Spinal cord (tissue), 10 donors: ENCODE results near the gene YES1. TPM values are rescaled to one million over a fixed set of nuclear protein-coding genes. Genes with fewer than 3 reads are reported as not detected.

Source experiments
- DNase-seq, 6 donors: peaks; one replicate each; pipeline versions ENCODE4 v3.0.0 to v3.0.0-alpha.2; 2013 to 2015; ENCODE audit warnings: low spot score in 6 of 6, low read depth in 4 of 6
- H3K27ac ChIP-seq: one replicate; pipeline ENCODE4 v1.5.1; 2013; ENCODE audit warnings: low read depth, low read length, control low read depth
- H3K27me3 ChIP-seq: one replicate; pipeline ENCODE4 v1.6.1; 2013; ENCODE audit warnings: low read length; ENCODE audit not compliant: control insufficient read depth, insufficient read depth
- H3K36me3 ChIP-seq: one replicate; pipeline ENCODE4 v1.6.1; 2013; ENCODE audit warnings: low read length; ENCODE audit not compliant: control insufficient read depth, insufficient read depth
- H3K4me1 ChIP-seq: one replicate; pipeline ENCODE4 v1.6.1; 2013; ENCODE audit warnings: low read length; ENCODE audit not compliant: control insufficient read depth, insufficient read depth
- H3K4me3 ChIP-seq: one replicate; pipeline ENCODE4 v1.5.1; 2013; ENCODE audit warnings: low read depth, low read length, control low read depth
- H3K9me3 ChIP-seq: one replicate; pipeline ENCODE4 v1.6.1; 2013; ENCODE audit warnings: low read length; ENCODE audit not compliant: control insufficient read depth, insufficient read depth
- WGBS: methylation state at CpG from one replicate; pipeline ENCODE4 v1.1.5; 2013; ENCODE audit warnings: missing lambda C conversion rate; ENCODE audit not compliant: insufficient coverage; 5-methylcytosine and 5-hydroxymethylcytosine counted together
- polyA plus RNA-seq, 2 donors: library from polyadenylated mRNA; unstranded; fragments of 120-200 nt; gene quantifications; one replicate each; pipeline ENCODE4 v1.2.1, GENCODE V29; 2013; ENCODE audit not compliant: insufficient read length in 2 of 2
- total RNA-seq, 2 donors: library from RNA; depleted of rRNA in 1 of 2; stranded (reverse); fragments of 120-200 nt in 1 of 2; fragments of >200 nt in 1 of 2; gene quantifications; one replicate each; pipeline versions ENCODE4 v1.2.3 to v1.2.4, GENCODE V29; 2013 to 2014
- donor health status: healthy.

The YES1 gene
- total and polyA plus RNA-seq, 4 donors, result 41.7 to 66.6 (median 58.6) TPM

DNA sequence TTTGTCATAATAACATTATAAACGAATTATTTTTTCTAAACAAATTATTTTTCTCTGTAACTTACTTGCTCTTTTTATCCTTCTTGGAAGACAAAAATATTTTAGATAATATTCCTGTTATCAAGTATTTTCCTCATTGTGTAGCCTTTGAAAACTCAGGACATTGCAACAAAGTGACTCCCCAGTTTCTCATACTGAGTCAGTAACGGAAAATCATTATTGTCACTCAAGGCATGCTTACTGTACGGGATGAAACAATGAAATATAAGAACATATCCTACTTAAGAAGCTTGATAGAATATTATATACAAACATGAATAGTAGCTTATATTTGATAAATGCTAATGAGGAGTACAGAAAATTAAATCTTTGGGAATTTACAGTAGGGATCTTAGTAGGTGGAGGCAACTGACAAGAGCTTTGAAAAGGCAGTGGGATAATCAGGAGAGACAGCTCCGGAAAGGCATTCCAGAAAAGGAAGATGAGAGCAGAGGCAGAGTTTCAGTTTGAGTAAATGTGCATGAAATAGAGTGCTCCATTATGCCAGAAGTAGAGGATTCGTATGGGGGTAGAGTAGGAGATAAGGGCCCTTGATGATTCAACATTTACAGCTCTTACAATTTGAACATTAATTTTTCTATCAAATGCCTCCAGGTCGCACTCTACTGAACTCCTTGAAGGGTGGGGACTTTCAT, 14.0 kb upstream of the YES1 start:
- no peak for DNase-seq
- no peaks in the 10 kb centered on the region for H3K36me3 ChIP-seq
- H3K4me3 ChIP-seq, result no peak overlapping the region
- no peaks in the 10 kb centered on the region for H3K4me1 ChIP-seq
- no peak overlapping the region for H3K27ac ChIP-seq
- 80% methylated on average over 1 of the region's 6 CpGs for WGBS
- no peaks in the 10 kb centered on the region for H3K27me3 ChIP-seq
- no peaks in the 10 kb centered on the region for H3K9me3 ChIP-seq

DNA sequence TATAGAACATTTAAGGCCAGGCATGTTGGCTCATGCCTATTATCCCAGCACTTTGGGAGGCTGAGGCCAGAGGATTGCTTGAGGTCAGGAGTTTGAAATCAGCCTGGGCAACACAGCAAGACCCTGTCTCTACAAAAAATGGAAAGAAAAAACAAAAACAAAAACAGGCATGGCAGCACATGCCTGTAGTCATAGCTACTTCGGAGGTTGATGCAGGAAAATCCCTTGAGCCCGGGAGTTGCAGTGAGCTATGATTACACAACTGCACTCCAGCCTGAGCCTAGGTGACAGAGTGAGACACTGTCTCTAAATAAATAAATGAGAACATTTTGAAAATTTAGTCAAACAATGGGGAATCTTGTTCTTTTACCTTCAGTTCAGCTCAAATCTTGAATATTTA, 12.1 kb upstream of the YES1 start:
- no peak for DNase-seq
- no peaks in the 10 kb centered on the region for H3K4me1 ChIP-seq
- H3K27ac ChIP-seq, result no peak overlapping the region
- no peaks in the 10 kb centered on the region for H3K27me3 ChIP-seq
- no peaks in the 10 kb centered on the region for H3K36me3 ChIP-seq
- H3K9me3 ChIP-seq, result no peaks in the 10 kb centered on the region
- no peak overlapping the region for H3K4me3 ChIP-seq
- 80% methylated on average over 1 of the region's 2 CpGs for WGBS

DNA sequence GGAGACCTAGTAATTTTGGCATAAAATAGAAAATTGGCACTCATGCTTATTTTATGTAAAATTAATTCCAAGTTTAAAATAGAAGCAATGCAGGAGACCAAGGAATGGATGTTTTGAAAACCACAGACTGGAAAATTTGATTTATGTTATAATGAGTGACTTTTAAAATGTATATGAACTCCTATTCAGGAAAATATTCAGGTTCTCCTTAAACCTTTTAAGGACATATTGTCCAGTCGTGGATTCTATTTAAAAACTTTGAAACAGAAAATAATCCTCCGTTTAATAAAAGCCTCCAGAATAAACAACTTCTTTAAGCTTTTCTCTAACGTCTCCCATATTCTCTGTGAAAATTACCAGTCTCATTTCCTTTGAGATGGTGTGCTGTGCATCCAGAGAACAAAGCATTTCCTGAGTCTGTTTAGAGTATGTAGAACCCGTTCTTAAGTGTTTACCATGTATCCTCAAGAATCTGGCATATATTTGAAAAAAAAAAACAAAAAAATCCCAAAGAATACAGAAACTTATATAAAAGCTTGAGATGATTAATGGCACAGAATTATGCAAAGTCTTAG, 8.6 kb upstream of the YES1 start:
- no peaks in the 10 kb centered on the region for H3K4me1 ChIP-seq
- H3K27me3 ChIP-seq, result no peaks in the 10 kb centered on the region
- H3K4me3 ChIP-seq, result no peak overlapping the region
- no peaks in the 10 kb centered on the region for H3K9me3 ChIP-seq
- H3K27ac ChIP-seq, result no peak overlapping the region
- no peak for DNase-seq
- WGBS, result no CpG with 5 or more reads among the region's 4 CpGs
- H3K36me3 ChIP-seq, result no peaks in the 10 kb centered on the region

DNA sequence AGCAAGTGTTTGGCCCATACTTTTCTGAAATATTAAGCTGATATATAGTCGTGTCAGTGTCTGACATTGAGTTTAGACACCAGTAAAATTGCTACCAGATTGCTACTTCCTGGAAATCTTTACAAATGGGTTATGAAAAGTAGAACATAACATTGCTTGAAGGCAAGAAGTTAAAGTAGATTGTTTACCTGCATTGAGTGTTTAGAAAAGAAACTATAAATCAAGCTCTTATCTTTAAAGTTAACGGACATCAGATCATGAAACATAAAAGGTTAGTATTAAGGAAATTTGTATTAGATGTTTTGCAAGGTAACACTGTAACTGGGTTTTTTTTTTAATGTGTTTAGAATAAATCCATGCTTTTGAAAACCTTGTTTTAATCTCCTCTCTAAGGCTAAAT, 4.8 kb upstream of the YES1 start:
- Histone ChIP-seq H3K27ac (no peak overlapping the region), H3K4me3 (no peak overlapping the region), H3K27me3 (no peaks in the 10 kb centered on the region), H3K36me3 (no peaks in the 10 kb centered on the region), H3K9me3 (no peaks in the 10 kb centered on the region), H3K4me1 (peaks cover 6% of the 10 kb centered on the region)
- WGBS, result no CpG with 5 or more reads among the region's 2 CpGs
- no peak for DNase-seq

DNA sequence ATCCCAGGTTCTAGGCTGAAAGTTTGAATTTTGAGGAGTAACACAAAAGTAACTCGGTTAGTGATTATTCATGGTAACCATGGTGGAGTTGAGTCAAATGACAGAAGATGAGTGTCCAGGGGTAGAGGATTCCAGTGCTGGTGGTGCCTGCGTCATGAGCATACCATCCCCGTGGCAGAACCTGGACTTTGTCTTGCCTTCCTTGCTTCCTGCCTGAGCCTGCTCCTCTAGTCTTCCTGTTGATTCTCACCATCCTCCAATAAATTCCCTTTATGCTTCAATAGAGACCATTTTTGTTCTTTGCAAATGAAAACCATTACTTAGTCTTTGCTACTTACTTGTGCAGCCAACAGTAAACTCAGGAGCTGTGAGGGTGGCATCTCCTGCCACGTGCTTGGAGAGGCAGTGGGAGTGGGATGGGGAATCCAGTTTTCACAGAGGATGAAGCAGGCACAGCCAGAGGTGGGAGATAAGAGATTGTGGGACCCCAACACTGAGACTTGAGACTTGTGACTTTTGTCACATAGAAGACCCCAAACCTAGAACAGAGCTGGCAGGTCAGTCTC, 4.1 kb upstream of the YES1 start:
- Histone ChIP-seq H3K9me3 (no peaks in the 10 kb centered on the region), H3K27ac (no peak overlapping the region), H3K36me3 (no peaks in the 10 kb centered on the region), H3K27me3 (no peaks in the 10 kb centered on the region), H3K4me3 (no peak overlapping the region), H3K4me1 (peaks cover 6% of the 10 kb centered on the region)
- DNase-seq, result no peak
- WGBS, result 100% methylated on average over 2 of the region's 4 CpGs

DNA sequence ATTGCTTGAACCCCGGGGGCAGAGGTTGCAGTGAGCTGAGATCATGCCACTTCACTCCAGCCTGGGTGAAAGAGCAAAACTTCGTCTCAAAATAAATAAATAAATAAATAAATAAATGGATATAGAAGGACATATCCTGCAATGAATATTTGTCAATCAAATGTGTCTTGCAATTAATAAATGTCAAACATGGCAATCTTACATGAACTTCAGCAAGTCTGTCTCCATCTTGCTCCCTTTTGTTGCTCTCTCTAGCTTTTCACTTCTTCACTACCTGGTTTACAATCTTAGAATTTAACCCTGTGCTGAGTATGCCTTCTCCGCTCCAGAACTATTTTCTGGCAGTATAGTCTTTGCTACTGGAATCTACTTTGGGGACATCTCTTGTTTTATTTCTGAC, 3.3 kb upstream of the YES1 start:
- Histone ChIP-seq H3K36me3 (no peaks in the 10 kb centered on the region), H3K4me1 (peaks cover 6% of the 10 kb centered on the region), H3K9me3 (no peaks in the 10 kb centered on the region), H3K4me3 (no peak overlapping the region), H3K27me3 (no peaks in the 10 kb centered on the region), H3K27ac (no peak overlapping the region)
- no peak for DNase-seq
- WGBS, result 100% methylated on average over 1 of the region's 3 CpGs

DNA sequence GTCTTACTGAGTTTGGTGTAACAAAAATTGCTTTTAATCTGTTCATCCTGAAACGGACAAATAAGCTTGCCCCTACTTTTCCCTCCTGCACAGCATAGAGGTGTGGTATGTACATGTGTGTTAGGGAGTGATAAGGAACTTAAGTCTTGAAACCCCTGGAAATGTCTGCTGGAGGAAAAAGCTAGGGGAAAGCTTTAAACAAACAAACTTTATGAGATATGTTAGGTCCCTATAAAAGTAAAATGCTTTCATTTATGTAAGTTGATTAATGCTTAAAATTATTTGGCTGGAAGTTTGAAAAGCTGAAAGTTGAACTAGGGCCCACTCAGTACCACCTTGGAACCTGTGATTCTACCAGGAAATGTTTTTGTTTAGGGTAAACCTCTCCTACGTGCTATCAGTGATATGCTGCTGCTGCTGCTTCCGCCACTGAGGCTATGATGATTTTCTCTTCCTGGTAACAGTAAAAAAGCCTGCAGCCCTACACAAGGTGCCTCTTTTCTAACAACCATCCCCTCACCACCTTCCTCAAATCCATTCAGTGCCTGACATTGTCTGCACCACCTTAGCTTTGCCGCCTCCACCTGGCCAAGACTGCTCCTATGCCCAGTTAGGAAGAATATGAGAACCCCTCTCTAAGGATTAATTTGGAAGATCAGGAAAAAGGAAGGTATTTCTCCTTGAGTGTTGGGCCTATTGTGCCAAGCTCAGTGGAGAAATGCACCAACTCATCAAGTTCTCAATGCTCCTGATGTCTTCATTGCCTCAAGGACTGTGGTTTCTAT, 2.5 kb upstream of the YES1 start:
- peaks cover 6% of the 10 kb centered on the region for H3K4me1 ChIP-seq
- H3K4me3 ChIP-seq, result no peak overlapping the region
- no peak for DNase-seq
- H3K27me3 ChIP-seq, result no peaks in the 10 kb centered on the region
- H3K27ac ChIP-seq, result no peak overlapping the region
- WGBS, result 100% methylated on average over 2 of the region's 4 CpGs
- H3K36me3 ChIP-seq, result no peaks in the 10 kb centered on the region
- H3K9me3 ChIP-seq, result no peaks in the 10 kb centered on the region

DNA sequence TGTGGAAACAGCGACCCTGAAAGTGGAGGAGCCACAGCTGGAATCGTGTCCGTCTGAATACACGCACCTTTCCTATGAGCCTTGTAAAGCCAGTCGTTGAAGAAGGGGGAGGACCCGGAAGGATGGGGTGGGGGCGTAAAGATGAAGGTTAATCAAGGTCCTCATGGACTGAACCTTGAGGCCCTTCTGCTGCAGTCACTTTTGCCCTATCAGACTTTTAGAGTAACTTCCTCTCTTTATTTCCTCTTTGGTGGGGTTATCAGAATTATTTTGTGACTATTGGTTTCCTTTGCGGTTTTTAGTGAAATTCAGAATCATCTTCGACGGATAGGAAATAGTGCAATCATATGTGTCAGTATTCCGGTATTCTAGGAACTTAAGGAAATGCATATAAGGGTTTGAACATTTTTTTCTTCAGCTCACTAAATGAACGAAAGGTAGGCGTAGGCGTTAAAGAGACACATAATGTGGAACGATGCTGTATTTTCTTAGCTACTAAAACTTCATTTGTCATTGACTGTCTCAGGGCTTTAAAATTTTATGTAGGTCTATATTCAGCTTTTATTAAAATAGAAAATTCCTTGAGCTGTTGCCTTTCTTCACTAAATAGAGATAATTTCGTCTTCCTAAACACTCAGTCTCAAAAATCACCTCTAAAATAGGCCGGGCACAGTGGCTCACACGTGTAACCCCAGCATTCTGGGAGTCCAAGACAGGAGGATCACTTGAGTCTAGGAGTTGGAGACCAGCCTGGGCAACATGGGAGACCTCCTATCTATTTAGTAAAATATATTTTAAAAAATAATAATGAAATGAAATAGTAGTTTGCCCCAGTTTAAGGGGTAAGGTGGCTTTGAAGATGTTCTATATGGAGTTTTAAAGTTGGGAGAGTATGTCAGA, 1.4 kb upstream of the YES1 start:
- Histone ChIP-seq H3K4me1 (peaks cover 9% of the 10 kb centered on the region), H3K9me3 (no peaks in the 10 kb centered on the region), H3K27me3 (no peaks in the 10 kb centered on the region), H3K4me3 (peak overlapping the region; percentile 90), H3K27ac (peak overlapping the region; percentile 90), H3K36me3 (no peaks in the 10 kb centered on the region)
- DNase-seq, result no peak
- WGBS, result 32% methylated on average over 8 of the region's 18 CpGs
